ENCODE measurements around the gene CABLES2.

CABLES2 gene

GRCh38 chr20:62407221-62407992 lies at the start of gene CABLES2:
CABLES2 (minus strand) TSS chr20:62407285; CDS start chr20:62407276, 9 bp downstream.
- peak; percentile 95 for DNase-seq (ENCODE audit: low spot score)

DNA sequence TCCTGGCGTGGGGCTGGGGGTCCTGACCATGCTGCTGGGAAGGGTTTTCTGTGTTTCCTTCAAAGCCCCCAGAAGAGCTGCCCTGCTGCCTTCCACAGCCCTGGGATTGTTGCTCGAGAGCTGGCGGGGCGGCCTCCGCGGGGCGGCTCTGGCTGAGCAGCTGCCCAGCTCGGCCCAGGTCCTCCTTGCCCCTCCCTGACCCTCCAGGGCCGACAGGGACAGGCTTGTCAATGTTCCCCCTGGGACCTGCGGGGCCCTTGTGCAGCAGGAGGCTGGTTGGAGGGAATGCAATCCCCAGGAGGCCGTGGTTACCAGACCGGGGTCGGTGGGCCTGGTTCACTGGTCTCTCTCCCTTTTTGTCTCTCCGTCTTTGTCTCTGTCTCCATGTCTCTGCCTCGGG lies 48.8 kb upstream of the CABLES2 start:
- DNase-seq (ENCODE audit: low spot score): no peak

DNA sequence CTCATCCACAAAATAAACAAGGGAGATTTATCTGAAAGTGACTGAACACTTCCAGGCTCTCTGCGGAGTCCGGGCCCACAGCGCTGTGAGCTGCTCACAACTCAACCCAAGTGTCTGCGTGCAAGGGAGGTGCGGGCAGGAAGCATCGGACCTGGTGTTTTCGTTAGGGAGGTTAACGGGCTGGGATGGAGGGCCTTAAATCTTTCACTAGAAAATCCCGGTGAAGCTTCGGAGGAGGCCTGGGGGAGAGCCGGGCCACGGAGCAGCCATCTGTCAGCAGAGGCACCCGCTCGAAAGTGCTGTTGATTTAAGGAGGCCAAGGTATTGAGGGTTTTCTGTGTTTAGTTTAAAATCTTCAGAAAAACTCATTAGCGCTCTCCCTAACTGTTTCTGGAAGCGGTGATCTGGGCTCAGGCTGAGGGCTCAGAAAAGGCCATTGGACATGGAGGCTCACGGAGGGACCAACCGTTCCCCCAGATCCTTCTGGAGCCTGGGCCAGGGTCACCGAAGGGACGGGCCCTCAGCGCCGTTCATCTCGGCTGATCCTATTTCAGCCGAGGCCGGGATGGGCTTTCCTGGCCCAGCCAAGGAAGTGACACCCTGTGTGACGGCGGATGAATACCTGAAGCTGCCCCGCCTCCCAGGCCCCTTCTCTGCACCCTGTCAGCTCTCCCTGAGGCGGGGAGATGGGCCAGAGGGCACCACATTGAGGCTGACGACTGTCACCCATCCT lies 48.0 kb upstream of the CABLES2 start:
- no peak for DNase-seq (ENCODE audit: low spot score)

- no peak for DNase-seq (ENCODE audit: low spot score)
Observed at GRCh38 chr20:62453186-62453808, 46.2 kb upstream of the CABLES2 start.

- DNase-seq (ENCODE audit: low spot score): no peak
Observed at GRCh38 chr20:62452475-62453095, 45.5 kb upstream of the CABLES2 start.

DNA sequence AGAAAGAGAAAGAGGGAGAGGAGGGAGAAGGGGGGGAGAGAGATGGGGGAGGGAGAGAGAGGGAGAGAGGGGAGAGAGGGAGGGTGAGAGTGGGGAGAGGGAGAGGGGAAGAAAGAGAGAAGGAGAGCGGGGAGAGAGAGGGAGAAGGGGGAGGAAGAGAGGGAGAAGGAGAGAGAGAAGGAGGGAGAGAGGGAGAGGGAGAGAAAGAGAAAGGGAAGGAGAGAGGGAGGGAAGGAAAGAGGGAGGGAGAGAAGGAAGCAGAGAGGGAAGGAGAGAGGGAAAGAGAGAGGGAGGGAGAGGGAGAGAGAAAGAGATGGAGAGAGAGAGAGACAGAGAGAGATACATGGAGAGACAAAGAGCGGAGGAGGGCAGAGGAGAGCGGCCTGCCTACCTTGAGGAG lies 44.9 kb upstream of the CABLES2 start:
- no peak for DNase-seq (ENCODE audit: low spot score)

DNA sequence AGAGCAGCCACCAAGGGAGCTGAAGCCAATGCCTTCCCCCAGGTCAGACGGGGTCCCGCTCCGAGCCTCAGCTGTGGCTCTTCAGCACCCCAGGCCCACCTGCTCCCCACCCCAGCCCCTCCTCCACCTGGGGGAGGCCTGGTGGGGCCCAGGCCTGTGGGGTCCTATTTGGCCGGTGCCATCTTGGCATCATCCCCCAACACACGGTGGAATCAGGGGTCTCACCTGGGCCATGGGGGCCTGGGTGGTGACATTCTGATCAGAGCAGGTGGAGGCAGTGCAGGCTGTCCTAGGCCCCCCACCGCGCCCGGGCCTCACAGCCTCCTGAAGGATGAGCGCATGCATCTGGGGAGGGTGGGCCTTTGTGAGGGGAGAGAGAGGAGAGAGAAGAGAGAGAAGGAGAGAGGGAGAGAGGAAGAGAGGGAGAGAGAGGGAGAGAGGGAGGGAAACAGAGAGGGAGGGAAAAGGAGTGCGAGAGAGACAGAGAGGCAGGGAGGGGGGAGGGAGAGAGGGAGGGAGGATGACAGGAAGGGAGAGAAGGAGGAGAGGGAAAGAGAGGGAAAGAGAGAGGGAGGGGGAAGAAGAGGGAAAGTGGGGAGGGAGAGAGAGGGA lies 44.2 kb upstream of the CABLES2 start:
- DNase-seq (ENCODE audit: low spot score): no peak

GRCh38 chr20:62449951-62450691 lies 43.0 kb upstream of the CABLES2 start:
- DNase-seq (ENCODE audit: low spot score): no peak

DNA sequence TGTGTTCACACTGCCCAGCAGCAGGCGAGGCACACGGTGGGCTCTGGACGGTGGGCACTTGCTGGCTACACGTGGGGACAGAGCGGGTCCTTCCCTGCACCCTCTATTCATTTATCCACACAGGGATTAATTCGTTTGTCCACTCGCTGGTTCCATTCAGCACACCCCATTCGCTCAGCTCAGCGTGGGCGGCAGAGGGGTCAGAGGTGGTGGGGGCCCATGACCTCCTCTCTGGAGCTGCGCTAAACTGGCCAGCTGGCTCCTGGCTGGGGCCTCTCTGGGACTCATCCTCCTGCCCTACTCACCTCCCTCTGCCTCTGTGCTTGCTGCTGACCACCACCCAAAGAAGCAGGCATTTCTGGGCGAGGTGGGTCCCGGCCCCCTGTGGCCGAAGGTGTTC lies 41.7 kb upstream of the CABLES2 start:
- no peak for DNase-seq (ENCODE audit: low spot score)

DNA sequence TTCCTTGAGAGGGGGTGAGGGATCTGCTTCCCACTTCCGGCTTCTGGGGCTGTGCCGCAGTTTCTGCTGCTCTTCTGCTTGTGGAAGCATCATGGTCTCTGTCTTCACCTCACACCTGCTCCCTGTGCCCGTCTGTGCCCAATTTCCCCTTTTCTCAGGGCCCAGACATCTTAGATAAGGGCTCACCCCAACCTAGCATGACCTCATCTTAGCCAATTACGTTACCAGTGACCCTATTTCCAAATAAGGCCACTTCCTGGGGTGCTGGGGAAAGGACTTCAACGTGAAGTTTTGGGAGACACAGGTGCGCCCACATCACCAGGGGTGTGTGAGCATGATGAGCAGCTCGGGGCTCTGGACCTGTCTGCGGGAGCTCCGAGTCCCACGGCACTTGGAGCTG lies 41.0 kb upstream of the CABLES2 start:
- no peak for DNase-seq (ENCODE audit: low spot score)

DNA sequence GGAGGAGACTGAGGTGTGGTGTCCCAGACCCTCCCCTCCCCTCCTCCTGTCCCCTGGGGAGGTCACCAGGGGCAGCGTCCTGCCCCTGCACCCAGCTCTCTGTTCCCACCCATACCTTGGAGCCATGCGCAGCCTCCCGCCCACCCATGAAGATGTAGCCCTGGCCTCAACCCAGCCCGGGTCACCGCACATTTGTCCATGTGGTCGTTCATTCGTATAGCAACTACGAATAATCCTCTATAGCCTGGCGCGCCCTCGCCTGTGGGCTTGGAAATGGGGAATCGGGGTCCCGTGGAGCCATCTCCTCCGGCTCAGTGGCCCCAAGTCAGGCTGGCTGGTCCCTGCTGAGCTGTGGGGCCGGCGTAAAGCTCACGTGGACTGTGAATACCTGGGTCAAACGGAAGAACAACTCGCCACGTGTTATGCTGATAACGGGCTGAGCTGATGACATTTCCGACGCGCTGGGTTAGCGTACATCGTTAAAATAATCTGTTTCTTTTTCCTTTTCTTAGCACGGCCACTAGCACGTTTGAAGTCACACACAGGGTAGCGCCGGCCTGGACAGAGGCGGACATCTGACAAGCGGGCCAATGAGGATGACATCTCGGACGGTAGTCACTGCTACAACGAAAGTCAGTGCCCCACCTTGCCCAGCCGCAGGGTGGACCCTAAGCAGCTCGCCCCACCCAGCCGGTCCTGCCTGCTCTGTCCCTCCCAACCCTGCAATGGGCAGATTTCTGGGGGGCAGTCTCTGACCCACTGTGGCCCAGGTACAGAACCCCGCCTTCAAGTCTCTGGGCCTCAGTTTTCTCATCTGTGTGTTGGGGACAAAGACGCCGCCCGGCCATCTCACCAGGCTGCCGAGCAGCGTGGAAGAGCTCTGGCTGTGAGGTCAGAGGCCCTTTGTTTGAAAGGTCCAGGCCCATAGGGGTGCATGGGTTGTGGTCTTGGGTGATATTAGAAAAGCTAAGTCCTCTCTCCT lies 40.1 kb upstream of the CABLES2 start:
- no peak for DNase-seq (ENCODE audit: low spot score)

DNA sequence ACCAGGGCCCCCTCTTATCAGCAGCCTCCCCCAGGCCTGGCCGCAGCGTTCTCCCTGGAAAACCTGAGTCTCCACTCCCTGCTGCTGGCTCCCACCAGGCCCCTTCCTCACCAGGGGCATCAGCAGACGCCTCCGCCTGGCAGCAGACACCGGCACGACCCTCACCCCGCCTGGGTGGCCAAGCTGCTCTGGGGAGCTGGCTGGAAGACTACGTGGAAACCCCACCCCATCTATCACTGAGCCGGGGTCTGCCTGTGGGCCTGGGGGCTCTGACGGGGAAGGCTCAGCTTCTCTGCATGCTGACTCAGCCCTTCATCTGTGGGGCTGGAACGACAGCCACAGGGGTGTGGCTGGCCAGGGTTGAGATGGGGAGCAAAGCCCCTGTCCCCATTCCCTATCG lies 39.4 kb upstream of the CABLES2 start:
- no peak for DNase-seq (ENCODE audit: low spot score)

DNA sequence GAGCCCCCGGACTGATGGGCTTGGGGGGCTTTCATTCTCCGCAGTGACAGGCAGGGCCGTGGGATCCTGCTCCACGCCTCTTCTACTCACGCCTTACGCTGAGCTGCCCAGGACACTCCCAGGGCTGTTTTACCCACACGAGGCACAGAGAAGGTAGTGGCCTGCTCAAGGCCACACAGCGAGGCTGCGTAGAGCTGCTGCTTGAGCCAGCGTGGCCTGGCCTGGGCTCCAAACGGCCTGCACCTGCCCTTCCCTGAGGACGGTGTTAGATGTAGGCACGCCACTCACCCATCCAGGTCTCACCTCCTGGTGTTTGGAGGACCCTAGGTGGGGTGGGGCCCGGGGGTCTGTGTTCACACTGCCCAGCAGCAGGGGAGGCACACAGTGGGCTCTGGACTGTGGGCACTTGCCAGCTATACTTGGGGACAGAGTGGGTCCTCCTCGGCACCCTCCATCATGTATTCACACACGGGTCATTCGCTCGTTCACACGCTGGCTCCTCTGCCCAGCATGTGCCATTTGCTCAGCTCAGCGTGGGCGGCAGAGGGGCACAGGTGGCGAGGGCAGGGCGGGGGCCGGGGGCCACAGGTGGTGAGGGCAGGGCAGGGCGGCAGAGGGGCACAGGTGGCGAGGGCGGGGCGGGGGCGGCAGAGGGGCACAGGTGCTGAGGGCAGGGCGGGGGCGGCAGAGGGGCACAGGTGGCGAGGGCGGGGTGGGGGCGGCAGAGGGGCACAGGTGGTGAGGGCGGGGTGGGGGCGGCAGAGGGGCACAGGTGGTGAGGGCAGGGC lies 38.7 kb upstream of the CABLES2 start:
- DNase-seq (ENCODE audit: low spot score): no peak

DNA sequence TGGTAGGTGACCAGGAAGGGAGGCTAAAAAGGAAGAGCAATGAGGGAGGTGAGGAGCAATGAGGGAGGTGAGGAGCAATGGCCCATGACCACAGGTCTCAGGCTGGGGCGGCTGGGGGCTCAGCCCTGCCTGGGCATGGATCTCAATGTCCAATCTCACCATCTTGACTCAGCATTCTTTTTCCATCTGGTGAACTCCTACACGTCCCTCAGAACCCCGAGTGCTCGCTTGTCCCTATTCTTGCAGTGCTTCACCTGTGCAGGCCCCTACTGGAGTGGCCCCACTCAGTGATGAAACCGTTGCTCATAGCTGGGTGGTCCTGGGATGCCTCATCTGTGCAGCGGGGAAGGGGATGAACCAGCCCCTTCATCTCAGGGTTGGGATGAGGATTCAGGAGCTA lies 37.2 kb upstream of the CABLES2 start:
- DNase-seq (ENCODE audit: low spot score): no peak

DNA sequence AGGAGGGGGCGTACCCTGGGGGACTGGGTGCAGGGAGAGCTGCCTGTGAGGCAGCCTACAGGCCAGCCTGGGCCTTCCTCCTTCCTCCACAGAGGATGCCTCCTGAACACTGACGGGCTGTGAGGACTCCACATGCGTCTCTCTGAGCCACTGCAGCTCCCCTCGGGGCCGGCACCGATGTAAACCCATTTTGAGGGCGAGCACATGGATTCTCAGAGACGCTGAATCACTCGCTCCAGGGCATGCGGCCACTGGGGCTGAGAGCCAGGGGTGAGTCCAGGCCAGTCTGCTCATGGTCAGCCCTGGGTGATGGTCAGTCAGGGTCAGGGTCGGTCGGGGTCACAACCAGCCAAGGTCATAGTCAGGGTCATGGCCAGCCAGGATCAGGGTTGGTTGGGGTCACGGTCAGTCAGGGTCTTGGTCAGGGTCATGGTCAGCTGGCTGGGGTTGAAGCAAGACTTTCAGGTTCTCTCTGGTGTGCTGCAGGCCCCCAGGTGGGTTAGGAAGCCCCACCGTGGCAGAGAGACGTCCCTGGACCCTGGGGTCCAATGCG lies 35.0 kb upstream of the CABLES2 start:
- DNase-seq (ENCODE audit: low spot score): no peak

- DNase-seq (ENCODE audit: low spot score): peak; percentile 25
Observed at GRCh38 chr20:62439218-62439617, 32.1 kb upstream of the CABLES2 start.

DNA sequence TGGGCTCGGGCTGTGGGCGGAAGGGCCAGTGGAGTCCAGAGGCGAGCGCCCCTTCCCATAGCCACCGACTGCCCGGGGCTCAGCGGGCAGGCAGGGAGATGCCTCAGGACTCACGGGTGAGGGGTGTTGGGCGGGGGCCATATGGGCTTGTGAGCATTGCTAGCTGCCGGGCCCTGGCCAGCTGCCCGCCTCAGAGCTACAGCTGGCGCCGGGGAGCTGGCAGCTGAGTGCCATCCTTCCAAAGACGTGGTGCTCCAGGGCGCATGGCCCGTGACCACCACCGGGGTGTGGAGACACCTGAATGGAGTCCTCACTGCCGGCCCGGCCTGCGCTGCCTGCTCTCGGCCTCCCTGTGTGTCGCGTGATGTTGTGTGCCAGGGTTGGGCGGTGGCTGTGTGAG lies 30.8 kb upstream of the CABLES2 start:
- DNase-seq (ENCODE audit: low spot score): no peak

- no peak for DNase-seq (ENCODE audit: low spot score)
Observed at GRCh38 chr20:62437496-62437895, 30.4 kb upstream of the CABLES2 start.

GRCh38 chr20:62436692-62437091 lies 29.6 kb upstream of the CABLES2 start:
- no peak for DNase-seq (ENCODE audit: low spot score)

All from NAMALWA (cell line).